Stomach (tissue), 9 donors: ENCODE measurements around the gene G6PC3. TPM values are rescaled to one million over a fixed set of nuclear protein-coding genes. Genes with fewer than 3 reads are reported as not detected.

Source experiments
- DNase-seq, 2 donors: peaks; one replicate each; pipeline versions ENCODE4 v3.0.0 to v3.0.0-alpha.2; 2013 to 2019
- H3K27ac ChIP-seq, 5 donors: fragments of 200-600 bp in 4 of 5; sonication (generic) in 4 of 5; one replicate each; pipeline ENCODE4 v1.5.1; 2013 to 2019; ENCODE audit warnings: mild to moderate bottlenecking in 1 of 5, moderate library complexity in 1 of 5
- H3K27me3 ChIP-seq, 3 donors: fragments of 200-600 bp; sonication (generic); one replicate each; pipeline ENCODE4 v1.5.1; 2017 to 2019; ENCODE audit warnings: mixed run types in 1 of 3
- H3K36me3 ChIP-seq, 4 donors: fragments of 200-600 bp; sonication (generic); 1 replicate in 3 of 4; 2 replicates in 1 of 4; pipeline ENCODE4 v1.5.1; 2016 to 2019
- H3K4me1 ChIP-seq, 4 donors: fragments of 200-600 bp; sonication (generic); one replicate each; pipeline ENCODE4 v1.5.1; 2016 to 2019
- H3K4me3 ChIP-seq, 4 donors: fragments of 200-600 bp; sonication (generic) in 3 of 4; one replicate each; pipeline ENCODE4 v1.5.1; 2016 to 2019; ENCODE audit warnings: mild to moderate bottlenecking in 1 of 4
- H3K9me3 ChIP-seq, 4 donors: fragments of 200-600 bp; sonication (generic); one replicate each; pipeline ENCODE4 v1.5.1; 2016 to 2019
- EP300 ChIP-seq: sonication (generic); formaldehyde crosslinking; IDR thresholded peaks from one replicate; pipeline ENCODE4 v1.6.1; 2017; ENCODE audit warnings: antibody characterized with exemption
- POLR2A ChIP-seq, 4 donors: fragments of 450-650 bp; IDR thresholded peaks; one replicate each; pipeline ENCODE4 v1.6.1; 2016; ENCODE audit warnings: antibody characterized with exemption in 4 of 4, control low read depth in 2 of 4, mild to moderate bottlenecking in 1 of 4, moderate library complexity in 1 of 4
- POLR2AphosphoS5 ChIP-seq, 3 donors: sonication (generic); formaldehyde crosslinking; IDR thresholded peaks; one replicate each; pipeline ENCODE4 v1.6.1; 2016; ENCODE audit warnings: antibody characterized with exemption in 3 of 3
- WGBS, 5 donors: extraction: QIAGEN DNeasy Blood & Tissue Kit in 3 of 5; methylation state at CpG; one replicate each; pipeline versions ENCODE4 v1.1.5 to v1.1.7; 2013 to 2018; 5-methylcytosine and 5-hydroxymethylcytosine counted together
- intact Hi-C: fragments of 100-400 bp; cut with DNase I; formaldehyde crosslinking; loops from one replicate; pipeline ENCODE4 v1.15.1; 2023; ENCODE audit warnings: low total_unique reads
- polyA plus RNA-seq, 3 donors: library from polyadenylated mRNA; stranded (reverse); fragments of 200-250 nt; gene quantifications; one replicate each; pipeline ENCODE4 v1.2.3, GENCODE V29; 2013
- total RNA-seq, 5 donors: library from RNA; depleted of rRNA; stranded (reverse); fragments of >200 nt; gene quantifications; one replicate each; pipeline versions ENCODE4 v1.1.0 to v1.2.3, GENCODE V29; 2014 to 2016
- TF ChIP-seq, protein P1 (sequence below), 7 experiments: fragments of 450-650 bp in 4 of 7; fragments of 200-600 bp in 3 of 7; sonication (generic) in 3 of 7; IDR thresholded peaks; one replicate each; pipeline ENCODE4 v1.5.1; 2016 to 2019; ENCODE audit warnings: antibody characterized with exemption in 7 of 7, control low read depth in 2 of 7, mild to moderate bottlenecking in 1 of 7
- donor health status: healthy with polysubstance abuse.
- donor health status: Bipolar disorder and iron deficiency.
- donor health status: healthy.

The G6PC3 gene
- total and polyA plus RNA-seq, 8 donors: 10.5 to 132 (median 39.4) TPM

DNA sequence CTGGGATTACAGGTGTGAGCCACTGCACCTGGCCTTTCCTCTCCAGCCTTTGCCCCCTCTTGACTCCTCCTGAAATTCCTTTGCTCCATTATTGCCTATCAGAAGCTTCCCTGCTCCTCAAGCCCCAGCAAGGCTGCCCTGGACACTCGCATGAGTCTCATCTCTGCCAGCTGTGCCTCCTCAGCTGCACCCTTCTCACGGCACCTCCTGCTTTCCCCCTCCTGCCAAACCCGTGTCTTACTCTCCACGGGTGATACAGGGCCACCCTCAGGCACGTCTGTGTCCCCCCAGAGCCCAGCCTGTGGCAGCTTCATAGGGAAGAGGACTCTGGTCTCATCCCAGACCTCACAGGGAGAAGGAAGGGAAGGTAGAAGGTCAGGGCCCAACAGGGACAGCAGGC, 15.4 kb downstream of the G6PC3 start:
- intact Hi-C loops: no loop called here
- peaks cover 59 to 92% (median 90%) of the 10 kb centered on the region in 4 donors for H3K36me3 ChIP-seq

DNA sequence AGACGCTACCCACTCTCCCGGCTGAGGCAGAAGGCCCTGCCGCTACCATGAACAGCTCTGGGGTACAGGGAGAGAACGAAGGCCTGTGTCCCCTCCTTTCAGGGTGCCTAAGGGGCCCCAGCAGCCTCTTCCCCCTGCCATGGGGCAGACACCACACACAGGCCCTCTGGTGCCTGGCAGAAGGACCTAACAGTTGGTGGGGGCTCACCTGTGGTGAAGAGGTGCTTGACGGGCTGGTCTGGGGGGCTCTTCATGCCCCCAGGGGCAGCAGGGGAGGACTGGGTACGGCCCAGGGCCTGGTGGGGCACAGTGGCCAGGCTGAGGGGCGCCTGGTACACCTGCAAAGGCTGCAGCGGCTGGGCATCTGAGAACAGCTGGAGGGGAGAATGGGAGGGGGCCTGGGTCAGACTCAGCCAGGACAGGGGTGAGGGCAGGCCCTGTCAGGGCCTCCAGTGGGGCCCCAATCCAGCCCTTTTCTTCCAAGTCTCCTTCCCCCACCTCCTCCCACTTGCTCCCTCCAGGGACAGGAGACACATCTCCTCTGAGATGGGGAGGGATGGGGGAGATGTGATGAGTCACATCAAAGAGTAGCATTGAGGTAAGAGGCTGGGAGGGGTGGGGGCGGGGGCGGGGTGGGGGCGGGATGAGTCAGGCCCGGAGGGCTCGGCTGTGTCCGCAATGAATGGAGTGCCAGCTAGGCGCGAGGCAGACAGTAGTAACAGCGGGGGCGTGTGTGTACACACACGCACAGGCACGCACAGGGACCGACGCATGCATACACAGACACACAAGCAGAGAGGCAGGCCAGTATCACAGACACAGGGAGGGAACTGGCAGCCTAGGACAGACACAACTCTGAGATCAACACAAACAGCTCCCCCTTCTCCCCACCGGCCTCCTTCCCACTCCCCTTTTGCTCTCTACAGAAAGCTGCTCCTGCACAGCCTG, 16.1 kb downstream of the G6PC3 start:
- WGBS, 5 donors: 49 to 81% (median 57%) methylated on average over 12 to 23 of the region's 23 CpGs
- intact Hi-C loops: no loop called here
- no peak overlapping the region for H3K4me3 ChIP-seq
- no peak for TF ChIP-seq POLR2A (IDR thresholded peaks at IDR 0.05)
- peak in 1 of 3 donors; percentile 20 for TF ChIP-seq POLR2AphosphoS5 (IDR thresholded peaks at IDR 0.05)
- H3K9me3 ChIP-seq: no peaks in the 10 kb centered on the region
- peaks cover 0 to 13% (median 6%) of the 10 kb centered on the region in 4 donors for H3K4me1 ChIP-seq
- H3K36me3 ChIP-seq: peaks cover 67 to 94% (median 91%) of the 10 kb centered on the region in 4 donors
- H3K27ac ChIP-seq: peak overlapping the region in 3 of 5 donors; percentile 32 to 73 (median 70)
- H3K27me3 ChIP-seq: no peaks in the 10 kb centered on the region
- peak in 1 of 2 donors; percentile 66 for DNase-seq

More for the DNA sequence above, 15.4 kb downstream of the G6PC3 start:
- Histone ChIP-seq H3K27me3 (no peaks in the 10 kb centered on the region), H3K27ac (peak overlapping the region in 3 of 5 donors; percentile 32 to 73 (median 70)), H3K4me1 (peaks cover 0 to 13% (median 6%) of the 10 kb centered on the region in 4 donors), H3K4me3 (no peak overlapping the region), H3K9me3 (no peaks in the 10 kb centered on the region)
- DNase-seq: no peak
- TF ChIP-seq EP300 (no peak), POLR2AphosphoS5 (IDR thresholded peaks at IDR 0.05) (no peak), POLR2A (IDR thresholded peaks at IDR 0.05) (no peak)
- TF ChIP-seq, protein P1, sequence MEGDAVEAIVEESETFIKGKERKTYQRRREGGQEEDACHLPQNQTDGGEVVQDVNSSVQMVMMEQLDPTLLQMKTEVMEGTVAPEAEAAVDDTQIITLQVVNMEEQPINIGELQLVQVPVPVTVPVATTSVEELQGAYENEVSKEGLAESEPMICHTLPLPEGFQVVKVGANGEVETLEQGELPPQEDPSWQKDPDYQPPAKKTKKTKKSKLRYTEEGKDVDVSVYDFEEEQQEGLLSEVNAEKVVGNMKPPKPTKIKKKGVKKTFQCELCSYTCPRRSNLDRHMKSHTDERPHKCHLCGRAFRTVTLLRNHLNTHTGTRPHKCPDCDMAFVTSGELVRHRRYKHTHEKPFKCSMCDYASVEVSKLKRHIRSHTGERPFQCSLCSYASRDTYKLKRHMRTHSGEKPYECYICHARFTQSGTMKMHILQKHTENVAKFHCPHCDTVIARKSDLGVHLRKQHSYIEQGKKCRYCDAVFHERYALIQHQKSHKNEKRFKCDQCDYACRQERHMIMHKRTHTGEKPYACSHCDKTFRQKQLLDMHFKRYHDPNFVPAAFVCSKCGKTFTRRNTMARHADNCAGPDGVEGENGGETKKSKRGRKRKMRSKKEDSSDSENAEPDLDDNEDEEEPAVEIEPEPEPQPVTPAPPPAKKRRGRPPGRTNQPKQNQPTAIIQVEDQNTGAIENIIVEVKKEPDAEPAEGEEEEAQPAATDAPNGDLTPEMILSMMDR (IDR thresholded peaks at IDR 0.05): no peak
- 70 to 92% (median 76%) methylated on average over 5 of the region's 5 CpGs for WGBS, 5 donors

DNA sequence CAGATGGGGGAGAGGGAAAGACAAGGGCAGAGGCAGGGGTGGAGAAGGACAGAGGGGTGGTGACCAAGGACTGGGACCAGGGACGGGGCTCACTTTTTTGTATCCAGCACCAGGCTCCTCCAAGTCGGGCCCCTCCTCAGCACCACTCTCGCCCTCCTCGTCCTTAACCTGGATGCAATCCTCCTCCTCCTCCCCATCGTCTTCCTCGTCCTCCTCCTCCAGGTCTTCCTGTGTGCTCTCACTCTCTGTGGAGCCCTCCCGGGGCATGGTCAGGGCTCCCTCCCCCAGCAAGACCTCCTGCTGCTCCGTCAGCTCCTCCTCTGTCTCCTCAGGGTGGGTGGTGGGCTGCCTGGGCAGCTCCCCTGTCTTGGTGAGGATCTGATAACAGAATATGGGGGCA, 16.8 kb downstream of the G6PC3 start:
- Histone ChIP-seq H3K9me3 (no peaks in the 10 kb centered on the region), H3K27ac (peak overlapping the region in 1 of 5 donors; percentile 14), H3K4me3 (no peak overlapping the region), H3K36me3 (peaks cover 68 to 94% (median 91%) of the 10 kb centered on the region in 4 donors), H3K27me3 (no peaks in the 10 kb centered on the region), H3K4me1 (peaks cover 0 to 13% (median 6%) of the 10 kb centered on the region in 4 donors)
- no peak for TF ChIP-seq POLR2A (IDR thresholded peaks at IDR 0.05)
- TF ChIP-seq POLR2AphosphoS5 (IDR thresholded peaks at IDR 0.05): no peak
- TF ChIP-seq EP300: no peak
- TF ChIP-seq, protein P1 (IDR thresholded peaks at IDR 0.05): no peak
- no peak for DNase-seq
- WGBS, 5 donors: 59 to 82% (median 64%) methylated on average over 7 to 8 of the region's 8 CpGs
- intact Hi-C loops: no loop called here

DNA sequence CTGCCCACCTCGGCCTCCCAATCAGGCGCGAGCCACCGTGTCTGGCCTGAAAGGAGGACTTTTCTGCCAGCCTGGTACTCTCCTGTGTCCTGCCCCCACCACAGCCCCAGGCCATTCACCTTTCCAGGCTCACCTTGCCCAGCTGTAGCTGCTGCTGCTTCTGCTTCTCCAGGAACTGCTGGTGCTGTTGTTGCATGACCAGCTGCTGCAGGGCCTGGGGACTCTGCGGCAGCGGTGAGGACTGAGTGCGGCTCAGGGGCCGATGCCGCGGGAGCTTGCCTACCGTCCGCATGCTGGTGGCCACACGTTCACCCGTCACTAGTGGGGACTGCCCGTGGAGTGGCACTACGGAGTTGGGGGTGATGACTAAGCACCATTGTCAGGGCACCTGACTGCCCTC, 17.7 kb downstream of the G6PC3 start:
- Histone ChIP-seq H3K27me3 (no peaks in the 10 kb centered on the region), H3K36me3 (peaks cover 69 to 94% (median 91%) of the 10 kb centered on the region in 4 donors), H3K27ac (no peak overlapping the region), H3K9me3 (no peaks in the 10 kb centered on the region), H3K4me3 (no peak overlapping the region), H3K4me1 (peaks cover 0 to 13% (median 6%) of the 10 kb centered on the region in 4 donors)
- no peak for DNase-seq
- no peak for TF ChIP-seq EP300
- TF ChIP-seq, protein P1 (IDR thresholded peaks at IDR 0.05): no peak
- TF ChIP-seq POLR2AphosphoS5 (IDR thresholded peaks at IDR 0.05): no peak
- no peak for TF ChIP-seq POLR2A (IDR thresholded peaks at IDR 0.05)
- WGBS, 5 donors: 92 to 96% (median 95%) methylated on average over 11 to 16 of the region's 16 CpGs
- intact Hi-C loops: no loop called here
